ENCODE results near the gene CDC6. TPM values are rescaled to one million over a fixed set of nuclear protein-coding genes. Genes with fewer than 3 reads are reported as not detected.
"Not testable (repeated sequence)": the region's sequence is repeated elsewhere in the genome, so short reads cannot be mapped to it uniquely, and the experiment has no call there.

The CDC6 gene
- total RNA-seq, 1 donor from 2014 or later: 3.7 TPM

DNA sequence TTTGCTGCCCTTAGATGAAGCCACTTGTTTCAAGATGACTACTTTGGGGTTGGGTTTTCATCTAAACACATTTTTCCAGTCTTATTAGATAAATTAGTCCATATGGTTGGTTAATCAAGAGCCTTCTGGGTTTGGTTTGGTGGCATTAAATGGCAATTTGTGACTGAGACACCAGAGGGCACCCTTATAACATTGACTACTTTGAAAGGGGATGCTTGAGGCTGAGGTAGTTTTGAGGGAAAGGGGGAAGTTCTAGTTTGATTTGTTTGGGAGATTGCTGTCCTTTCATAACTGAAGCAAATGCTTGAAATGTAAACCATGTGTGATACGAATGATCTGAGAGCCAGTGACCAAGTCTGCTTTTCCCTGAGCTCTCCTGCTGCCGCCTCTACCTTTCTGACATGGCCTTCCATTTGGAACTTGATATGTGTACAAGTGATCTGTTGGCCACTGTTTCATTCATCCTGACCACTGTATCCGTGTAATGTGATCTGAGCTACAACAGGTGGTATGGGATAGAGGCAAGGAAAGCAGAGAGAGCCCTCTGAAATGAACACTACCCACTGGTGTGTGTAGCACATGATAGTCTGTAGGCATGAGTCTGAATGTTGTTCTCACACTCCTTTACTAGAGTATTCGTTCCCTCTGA, 15.5 kb downstream of the CDC6 start:
- no peaks in the 10 kb centered on the region for H3K36me3 ChIP-seq
- peak overlapping the region; percentile 52 for H3K27ac ChIP-seq
- TF ChIP-seq, protein P1, sequence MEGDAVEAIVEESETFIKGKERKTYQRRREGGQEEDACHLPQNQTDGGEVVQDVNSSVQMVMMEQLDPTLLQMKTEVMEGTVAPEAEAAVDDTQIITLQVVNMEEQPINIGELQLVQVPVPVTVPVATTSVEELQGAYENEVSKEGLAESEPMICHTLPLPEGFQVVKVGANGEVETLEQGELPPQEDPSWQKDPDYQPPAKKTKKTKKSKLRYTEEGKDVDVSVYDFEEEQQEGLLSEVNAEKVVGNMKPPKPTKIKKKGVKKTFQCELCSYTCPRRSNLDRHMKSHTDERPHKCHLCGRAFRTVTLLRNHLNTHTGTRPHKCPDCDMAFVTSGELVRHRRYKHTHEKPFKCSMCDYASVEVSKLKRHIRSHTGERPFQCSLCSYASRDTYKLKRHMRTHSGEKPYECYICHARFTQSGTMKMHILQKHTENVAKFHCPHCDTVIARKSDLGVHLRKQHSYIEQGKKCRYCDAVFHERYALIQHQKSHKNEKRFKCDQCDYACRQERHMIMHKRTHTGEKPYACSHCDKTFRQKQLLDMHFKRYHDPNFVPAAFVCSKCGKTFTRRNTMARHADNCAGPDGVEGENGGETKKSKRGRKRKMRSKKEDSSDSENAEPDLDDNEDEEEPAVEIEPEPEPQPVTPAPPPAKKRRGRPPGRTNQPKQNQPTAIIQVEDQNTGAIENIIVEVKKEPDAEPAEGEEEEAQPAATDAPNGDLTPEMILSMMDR (IDR thresholded peaks at IDR 0.05): peak; percentile 65 to 88 (median 88)
- TF ChIP-seq POLR2A (IDR thresholded peaks at IDR 0.05) (no peak), POLR2AphosphoS5 (IDR thresholded peaks at IDR 0.05; ENCODE audit: insufficient read depth in 1 of 2, low read depth in 1 of 2) (no peak)
- H3K4me3 ChIP-seq: no peak overlapping the region
- H3K4me1 ChIP-seq: peaks cover 58% of the 10 kb centered on the region
- intact Hi-C loops (cut with DNase I): loop anchor here (2.0 to 10.0 kb wide), 2 partner anchors 52 to 142 kb away; partner anchors contain the start of gene IGFBP4
- H3K9me3 ChIP-seq: no peaks in the 10 kb centered on the region
- no peak for DNase-seq (ENCODE audit: extremely low spot score in 2 of 2)
- no peaks in the 10 kb centered on the region for H3K27me3 ChIP-seq

DNA sequence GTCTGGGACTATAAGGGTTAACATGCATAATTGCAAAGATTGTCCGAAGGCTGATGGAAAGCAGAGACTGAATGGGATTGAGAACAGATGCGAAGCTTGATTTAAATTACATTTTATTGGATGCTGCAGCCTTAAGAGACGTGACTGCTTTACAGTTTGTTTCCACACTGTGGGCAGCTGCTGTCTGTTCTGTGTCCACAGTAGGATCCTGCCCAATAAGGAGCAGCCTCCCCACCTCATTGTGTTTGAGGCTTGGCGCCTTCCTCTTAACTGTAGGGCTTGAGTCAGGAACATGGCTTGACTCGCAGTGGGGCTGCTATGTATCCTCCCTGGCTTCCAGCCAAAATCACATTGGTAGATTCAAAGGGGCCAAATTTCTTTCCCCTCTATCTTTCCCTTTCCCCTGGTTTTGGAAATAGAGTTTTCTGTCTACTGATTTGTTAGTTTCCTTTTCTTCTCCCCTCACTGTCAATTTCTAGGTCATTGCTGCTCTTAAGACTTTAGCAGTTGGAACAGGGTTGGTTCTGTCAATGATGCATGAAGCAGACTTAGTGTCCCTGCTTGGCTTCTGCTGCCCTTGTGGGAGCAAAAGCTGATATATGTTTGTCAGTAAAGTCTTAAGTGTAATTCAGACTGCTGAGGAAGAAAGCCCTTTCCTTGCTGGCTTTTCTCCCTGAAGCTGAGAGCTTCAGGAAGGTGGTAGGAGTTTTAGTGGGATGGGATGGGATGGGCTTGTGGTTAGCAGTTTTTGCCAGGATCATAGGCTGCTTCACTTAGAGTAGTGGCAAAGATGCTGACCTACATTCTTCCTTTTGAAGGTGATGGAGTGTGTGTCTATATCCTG, 16.3 kb downstream of the CDC6 start:
- Histone ChIP-seq H3K27ac (peak overlapping the region; percentile 52), H3K36me3 (no peaks in the 10 kb centered on the region), H3K4me3 (no peak overlapping the region), H3K4me1 (peaks cover 60% of the 10 kb centered on the region), H3K9me3 (no peaks in the 10 kb centered on the region), H3K27me3 (no peaks in the 10 kb centered on the region)
- intact Hi-C loops (cut with DNase I): loop anchor here (2.0 to 10.0 kb wide), 2 partner anchors 51 to 141 kb away; partner anchors contain the start of gene IGFBP4
- TF ChIP-seq, protein P1 (IDR thresholded peaks at IDR 0.05): no peak
- TF ChIP-seq POLR2AphosphoS5 (IDR thresholded peaks at IDR 0.05; ENCODE audit: insufficient read depth in 1 of 2, low read depth in 1 of 2) (no peak), POLR2A (IDR thresholded peaks at IDR 0.05) (no peak)
- DNase-seq (ENCODE audit: extremely low spot score in 2 of 2): no peak

DNA sequence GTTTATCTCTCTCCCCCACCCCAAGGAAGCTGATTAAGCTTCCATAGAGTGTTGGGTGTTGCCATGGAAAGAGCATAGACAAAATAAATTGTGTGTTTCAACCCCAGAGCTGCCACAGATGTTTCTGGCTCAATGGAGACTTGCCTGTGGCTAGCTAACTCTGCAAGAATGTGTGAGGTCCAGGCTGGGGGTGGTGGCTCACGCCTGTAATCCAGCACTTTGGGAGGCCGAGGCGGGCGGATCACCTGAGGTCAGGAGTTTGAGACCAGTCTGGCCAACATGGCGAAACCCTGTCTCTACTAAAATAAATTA, 16.8 kb downstream of the CDC6 start:
- H3K4me3 ChIP-seq; H3K36me3 ChIP-seq; DNase-seq (ENCODE audit: extremely low spot score in 2 of 2); H3K27me3 ChIP-seq; H3K9me3 ChIP-seq: not testable (repeated sequence)
- H3K27ac ChIP-seq: peak overlapping the region; percentile 52
- intact Hi-C loops (cut with DNase I): loop anchor here (10.0 kb wide), 1 partner anchor 140 kb away; the partner anchor contains the start of gene IGFBP4
- H3K4me1 ChIP-seq: peaks cover 60% of the 10 kb centered on the region

DNA sequence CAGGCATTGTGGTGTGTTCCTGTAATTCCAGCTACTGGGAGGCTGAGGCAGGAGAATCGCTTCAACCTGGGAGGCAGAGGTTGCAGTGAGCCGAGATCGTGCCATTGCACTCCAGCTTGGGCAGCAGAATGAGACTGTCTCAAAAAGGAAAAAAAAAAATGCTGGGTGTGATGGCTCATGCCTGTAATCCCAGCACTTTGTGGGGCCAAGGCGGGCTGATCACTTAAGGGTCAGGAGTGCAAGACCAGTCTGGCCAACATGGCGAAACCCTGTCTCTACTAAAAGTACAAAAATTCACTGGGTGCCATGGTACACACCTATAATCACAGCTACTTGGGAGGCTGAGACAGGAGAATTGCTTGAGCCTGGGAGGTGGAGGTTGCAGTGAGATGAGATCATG, 17.2 kb downstream of the CDC6 start:
- H3K27me3 ChIP-seq; H3K4me3 ChIP-seq; H3K36me3 ChIP-seq; H3K9me3 ChIP-seq; DNase-seq (ENCODE audit: extremely low spot score in 2 of 2): not testable (repeated sequence)
- Histone ChIP-seq H3K4me1 (peaks cover 64% of the 10 kb centered on the region), H3K27ac (peak overlapping the region; percentile 52)
- intact Hi-C loops (cut with DNase I): loop anchor here (10.0 kb wide), 1 partner anchor 140 kb away; the partner anchor contains the start of gene IGFBP4

DNA sequence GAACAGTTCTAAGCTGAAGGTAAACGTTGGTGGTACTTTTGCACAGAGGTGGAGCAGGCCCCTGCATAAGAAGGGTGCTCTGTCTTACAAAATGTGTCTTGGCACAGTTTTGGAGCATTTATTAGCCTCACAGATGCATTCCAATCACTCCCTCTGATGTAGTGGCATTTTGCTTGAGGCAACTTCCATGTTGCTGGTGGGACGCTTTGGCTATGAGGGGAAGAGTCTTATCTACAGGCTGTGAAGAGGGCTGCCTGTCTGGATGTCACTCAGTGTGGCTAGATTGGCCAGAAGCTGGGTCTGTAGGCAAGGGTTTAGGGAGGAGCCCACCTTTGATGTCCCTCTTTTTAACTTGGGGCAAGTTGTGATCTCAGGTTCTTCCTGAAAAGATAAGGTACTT, 18.7 kb downstream of the CDC6 start:
- H3K27me3 ChIP-seq: no peaks in the 10 kb centered on the region
- no peaks in the 10 kb centered on the region for H3K9me3 ChIP-seq
- H3K36me3 ChIP-seq: no peaks in the 10 kb centered on the region
- peaks cover 79% of the 10 kb centered on the region for H3K4me1 ChIP-seq
- peak overlapping the region; percentile 88 for H3K27ac ChIP-seq
- TF ChIP-seq POLR2AphosphoS5 (IDR thresholded peaks at IDR 0.05; ENCODE audit: insufficient read depth in 1 of 2, low read depth in 1 of 2) (no peak), POLR2A (IDR thresholded peaks at IDR 0.05) (no peak)
- TF ChIP-seq, protein P1 (IDR thresholded peaks at IDR 0.05): no peak
- intact Hi-C loops (cut with DNase I): loop anchor here (10.0 kb wide), 1 partner anchor 138 kb away; the partner anchor contains the start of gene IGFBP4
- H3K4me3 ChIP-seq: no peak overlapping the region
- no peak for DNase-seq (ENCODE audit: extremely low spot score in 2 of 2)
